ENCODE results near the gene PGBD2. TPM values are rescaled to one million over a fixed set of nuclear protein-coding genes. Genes with fewer than 3 reads are reported as not detected.

PGBD2 gene
- total and polyA plus RNA-seq, 10 of the 15 experiments (the other 5 are each of a cell fraction or from before 2014, with no cell fraction given): 4.0 to 10.3 (median 4.5) TPM

DNA sequence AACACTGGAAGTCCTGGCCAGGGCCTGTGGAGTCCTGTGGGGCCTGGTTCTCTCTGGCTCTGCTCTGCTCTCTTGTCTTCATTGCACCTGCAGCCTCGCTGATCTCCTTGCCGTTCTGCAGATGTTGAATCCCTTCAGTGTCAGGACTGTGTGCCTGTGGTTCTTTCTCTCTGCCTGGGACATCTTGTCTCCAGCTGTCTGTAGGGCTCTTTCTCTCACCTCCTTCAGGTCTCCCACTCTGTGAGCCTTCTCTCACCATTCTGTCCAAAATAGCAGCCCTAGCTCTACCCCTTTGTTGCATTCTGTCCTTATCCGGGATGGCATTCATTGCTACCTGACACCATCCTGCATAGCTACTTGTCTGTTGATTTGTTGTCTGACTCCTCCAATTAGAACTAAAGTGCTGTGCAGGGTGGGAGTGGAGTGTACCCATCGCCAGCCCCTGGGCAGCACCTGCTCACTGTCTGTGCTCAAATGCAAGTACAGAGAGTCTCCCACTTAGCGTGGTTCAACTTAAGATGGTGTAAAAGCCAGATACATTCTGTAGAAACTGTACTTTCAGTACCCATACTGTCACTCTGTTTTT lies 8.9 kb downstream of the PGBD2 start:
- POLR2A ChIA-PET: no interaction called here
- no peaks in the 10 kb centered on the region for H4K20me1 ChIP-seq (ENCODE audit: control insufficient read depth, insufficient read depth)
- CTCF ChIA-PET: interaction anchor here (1.3 kb wide), 2 partner anchors 9 to 10 kb away, joined by 3 to 4 read pairs; no protein-coding TSS in a partner anchor
- no peak overlapping the region for H3K9ac ChIP-seq (ENCODE audit: control insufficient read depth, insufficient read depth, low read length)
- H3K27me3 ChIP-seq (replicated peaks in 1 of 2; ENCODE audit: control insufficient read depth in 2 of 2, insufficient read depth in 2 of 2, low read length in 1 of 2): no peaks in the 10 kb centered on the region
- SMC1A ChIA-PET (ENCODE audit: uncharacterized antibody, unreplicated experiment): interaction anchor here (2.1 kb wide), 1 partner anchor 73 kb away, joined by 7 read pairs; no protein-coding TSS in a partner anchor
- H3K4me3 ChIP-seq: no peak overlapping the region
- intact Hi-C loops (cut with micrococcal nuclease; ENCODE audit: unreplicated experiment) (no loop called here), in situ Hi-C loops (cut with MboI) (no loop called here)
- H3K4me1 ChIP-seq (ENCODE audit: control insufficient read depth, insufficient read depth, low read length): no peaks in the 10 kb centered on the region
- FAIRE-seq (no peak), ATAC-seq (no peak), DNase-seq (ENCODE audit: low read depth, low spot score) (no peak)
- H2AFZ ChIP-seq (ENCODE audit: control insufficient read depth, low read depth, low read length): no peak overlapping the region
- TF ChIP-seq MEF2A (IDR thresholded peaks at IDR 0.05; ENCODE audit: insufficient read depth, low read depth, low read length) (no peak), ZNF622 (IDR thresholded peaks at IDR 0.05) (no peak), PAX8 (IDR thresholded peaks at IDR 0.05) (no peak), MTA3 (IDR thresholded peaks at IDR 0.05; ENCODE audit: borderline replicate concordance, low read length) (no peak), IRF3 (IDR thresholded peaks at IDR 0.05) (no peak)
- H3K27ac ChIP-seq (ENCODE audit: control insufficient read depth, insufficient read depth): no peak overlapping the region
- RAD21 ChIA-PET (ENCODE audit: unreplicated experiment): interaction anchor here (0.9 kb wide), 1 partner anchor 110 kb away, joined by 3 read pairs; no protein-coding TSS in a partner anchor
- no peak overlapping the region for H3K4me2 ChIP-seq (ENCODE audit: control insufficient read depth, insufficient read depth)
- 89% methylated on average over 5 of the region's 5 CpGs for WGBS (ENCODE audit: insufficient coverage, insufficient replicate concordance, low lambda C conversion rate, missing lambda C conversion rate)
- H3K9me3 ChIP-seq (replicated peaks; ENCODE audit: control insufficient read depth, insufficient read depth, low read length): no peaks in the 10 kb centered on the region
- peaks cover 0 to 7% of the 10 kb centered on the region in 2 experiments; a peak in 3 of 4 replicates for H3K36me3 ChIP-seq (ENCODE audit: control insufficient read depth in 2 of 2, insufficient read depth in 2 of 2, low read length in 1 of 2)
- BruUV-seq (replicated peaks): no TSS peak
- no peaks in the 10 kb centered on the region for H3K79me2 ChIP-seq (ENCODE audit: control insufficient read depth, insufficient read depth, low read length)

GRCh38 chr1:248918131-248918530 lies 12.1 kb downstream of the PGBD2 start:
- in situ Hi-C loops (cut with MboI): no loop called here
- Histone ChIP-seq H3K27me3 (replicated peaks in 1 of 2; ENCODE audit: control insufficient read depth in 2 of 2, insufficient read depth in 2 of 2, low read length in 1 of 2) (no peaks in the 10 kb centered on the region), H3K4me1 (ENCODE audit: control insufficient read depth, insufficient read depth, low read length) (no peaks in the 10 kb centered on the region), H3K79me2 (ENCODE audit: control insufficient read depth, insufficient read depth, low read length) (no peaks in the 10 kb centered on the region), H3K9me3 (replicated peaks; ENCODE audit: control insufficient read depth, insufficient read depth, low read length) (no peaks in the 10 kb centered on the region), H3K36me3 (ENCODE audit: control insufficient read depth in 2 of 2, insufficient read depth in 2 of 2, low read length in 1 of 2) (peaks cover 0 to 7% of the 10 kb centered on the region in 2 experiments; a peak in 3 of 4 replicates), H3K4me3 (no peak overlapping the region), H3K9ac (ENCODE audit: control insufficient read depth, insufficient read depth, low read length) (no peak overlapping the region), H4K20me1 (ENCODE audit: control insufficient read depth, insufficient read depth) (no peaks in the 10 kb centered on the region), H3K27ac (ENCODE audit: control insufficient read depth, insufficient read depth) (no peak overlapping the region), H2AFZ (ENCODE audit: control insufficient read depth, low read depth, low read length) (no peak overlapping the region), H3K4me2 (ENCODE audit: control insufficient read depth, insufficient read depth) (no peak overlapping the region)
- RAD21 ChIA-PET (ENCODE audit: unreplicated experiment): no interaction called here
- FAIRE-seq (no peak), DNase-seq (ENCODE audit: low read depth, low spot score) (no peak), ATAC-seq (no peak)
- intact Hi-C loops (cut with micrococcal nuclease; ENCODE audit: unreplicated experiment): no loop called here
- CTCF ChIA-PET: no interaction called here
- SMC1A ChIA-PET (ENCODE audit: uncharacterized antibody, unreplicated experiment): no interaction called here
- no TSS peak for BruUV-seq (replicated peaks)
- POLR2A ChIA-PET: no interaction called here
- WGBS (ENCODE audit: insufficient coverage, insufficient replicate concordance, low lambda C conversion rate, missing lambda C conversion rate): over 99% methylated on average over 8 of the region's 8 CpGs
- no peak for TF ChIP-seq NFIC (IDR thresholded peaks at IDR 0.05; ENCODE audit: low read depth, low read length)
- TF ChIP-seq SPI1 (IDR thresholded peaks at IDR 0.05; ENCODE audit: borderline replicate concordance, insufficient read depth, low read depth, low read length): no peak
- TF ChIP-seq E4F1 (IDR thresholded peaks at IDR 0.05; ENCODE audit: borderline replicate concordance, partially characterized antibody): no peak
- TF ChIP-seq RAD51 (IDR thresholded peaks at IDR 0.05): no peak
- no peak for TF ChIP-seq ETV6 (conservative IDR thresholded peaks at IDR 0.05 in 1 of 2, IDR thresholded peaks at IDR 0.05 in 1 of 2; ENCODE audit: borderline replicate concordance in 1 of 2, low read depth in 1 of 2)
- TF ChIP-seq DPF2 (IDR thresholded peaks at IDR 0.05): no peak
- no peak for TF ChIP-seq LARP7 (IDR thresholded peaks at IDR 0.05)
- TF ChIP-seq CREM (IDR thresholded peaks at IDR 0.05; ENCODE audit: low read depth): no peak
- TF ChIP-seq NBN (IDR thresholded peaks at IDR 0.05): no peak
- no peak for TF ChIP-seq HDAC6 (IDR thresholded peaks at IDR 0.05; ENCODE audit: unreplicated experiment)
